ENCODE results near the gene OR9A2.

The OR9A2 gene

DNA sequence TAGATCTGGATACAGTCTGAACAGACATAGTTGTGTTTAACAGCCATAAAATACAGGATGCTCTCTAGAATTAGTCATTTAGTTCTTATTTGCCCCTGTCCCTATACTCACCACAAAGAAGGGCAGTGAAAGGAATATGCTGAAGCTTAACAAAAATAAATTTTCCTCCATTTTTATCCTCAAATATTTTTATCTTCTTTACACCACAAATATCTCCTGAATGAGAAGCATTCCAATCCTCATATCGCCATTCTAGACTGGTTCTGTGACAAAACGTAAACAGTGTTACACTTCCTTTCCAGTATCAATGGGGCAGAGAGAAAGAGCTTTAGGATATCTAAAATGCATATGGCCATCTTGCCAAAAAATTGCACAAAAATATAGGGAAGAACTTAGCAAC lies 1.6 kb downstream of the OR9A2 start:
- no peak overlapping the region for H3K4me3 ChIP-seq (ENCODE audit: low read depth, low read length)
- TF ChIP-seq, protein P1, sequence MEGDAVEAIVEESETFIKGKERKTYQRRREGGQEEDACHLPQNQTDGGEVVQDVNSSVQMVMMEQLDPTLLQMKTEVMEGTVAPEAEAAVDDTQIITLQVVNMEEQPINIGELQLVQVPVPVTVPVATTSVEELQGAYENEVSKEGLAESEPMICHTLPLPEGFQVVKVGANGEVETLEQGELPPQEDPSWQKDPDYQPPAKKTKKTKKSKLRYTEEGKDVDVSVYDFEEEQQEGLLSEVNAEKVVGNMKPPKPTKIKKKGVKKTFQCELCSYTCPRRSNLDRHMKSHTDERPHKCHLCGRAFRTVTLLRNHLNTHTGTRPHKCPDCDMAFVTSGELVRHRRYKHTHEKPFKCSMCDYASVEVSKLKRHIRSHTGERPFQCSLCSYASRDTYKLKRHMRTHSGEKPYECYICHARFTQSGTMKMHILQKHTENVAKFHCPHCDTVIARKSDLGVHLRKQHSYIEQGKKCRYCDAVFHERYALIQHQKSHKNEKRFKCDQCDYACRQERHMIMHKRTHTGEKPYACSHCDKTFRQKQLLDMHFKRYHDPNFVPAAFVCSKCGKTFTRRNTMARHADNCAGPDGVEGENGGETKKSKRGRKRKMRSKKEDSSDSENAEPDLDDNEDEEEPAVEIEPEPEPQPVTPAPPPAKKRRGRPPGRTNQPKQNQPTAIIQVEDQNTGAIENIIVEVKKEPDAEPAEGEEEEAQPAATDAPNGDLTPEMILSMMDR (IDR thresholded peaks at IDR 0.05; ENCODE audit: insufficient read depth, low read depth, low read length, missing control alignments) = no peak
- no peak for DNase-seq (ENCODE audit: low read depth)

DNA sequence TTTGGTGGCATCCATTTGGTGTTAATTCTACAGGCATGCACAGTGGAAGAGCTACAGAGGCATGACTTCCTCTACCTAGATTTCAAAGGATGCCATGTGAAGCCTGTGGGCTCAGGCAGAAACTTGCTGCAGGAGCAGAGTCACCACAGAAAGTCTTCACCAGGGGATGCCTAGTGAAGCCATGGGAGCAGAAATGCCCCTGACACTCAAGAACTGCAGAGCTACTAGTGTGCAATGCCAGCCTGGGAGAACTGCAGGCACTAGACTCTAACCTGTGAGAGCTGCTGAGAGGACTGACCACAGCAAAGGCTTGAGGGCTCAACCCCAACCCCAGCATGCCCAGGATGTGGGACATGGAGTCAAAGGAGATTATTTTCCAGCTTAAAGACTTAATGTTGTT lies 3.9 kb downstream of the OR9A2 start:
- H3K4me3 ChIP-seq (ENCODE audit: low read depth, low read length) = no peak overlapping the region
- no peak for DNase-seq (ENCODE audit: low read depth)
- TF ChIP-seq, protein P1 (IDR thresholded peaks at IDR 0.05; ENCODE audit: insufficient read depth, low read depth, low read length, missing control alignments) = no peak

DNA sequence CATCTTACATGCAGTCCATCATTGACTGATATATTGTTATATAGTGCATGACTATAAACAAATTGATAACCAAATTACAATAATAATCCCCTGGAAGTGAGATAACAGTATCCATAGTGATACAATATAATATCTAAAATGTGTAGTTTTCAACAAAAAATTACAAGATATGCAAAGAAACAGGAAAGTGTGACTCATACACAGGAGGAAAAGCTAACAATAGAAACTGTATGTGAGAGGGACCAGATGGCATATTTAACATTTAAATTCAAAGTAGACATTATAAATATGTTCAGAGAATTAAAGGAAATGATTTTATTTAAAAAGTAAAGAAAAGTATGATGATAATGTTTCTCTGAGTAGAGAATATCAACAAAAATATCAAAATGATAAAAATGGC lies 8.0 kb downstream of the OR9A2 start:
- H3K4me3 ChIP-seq (ENCODE audit: low read depth, low read length) = no peak overlapping the region
- no peak for DNase-seq (ENCODE audit: low read depth)
- TF ChIP-seq, protein P1 (IDR thresholded peaks at IDR 0.05; ENCODE audit: insufficient read depth, low read depth, low read length, missing control alignments) = no peak

DNA sequence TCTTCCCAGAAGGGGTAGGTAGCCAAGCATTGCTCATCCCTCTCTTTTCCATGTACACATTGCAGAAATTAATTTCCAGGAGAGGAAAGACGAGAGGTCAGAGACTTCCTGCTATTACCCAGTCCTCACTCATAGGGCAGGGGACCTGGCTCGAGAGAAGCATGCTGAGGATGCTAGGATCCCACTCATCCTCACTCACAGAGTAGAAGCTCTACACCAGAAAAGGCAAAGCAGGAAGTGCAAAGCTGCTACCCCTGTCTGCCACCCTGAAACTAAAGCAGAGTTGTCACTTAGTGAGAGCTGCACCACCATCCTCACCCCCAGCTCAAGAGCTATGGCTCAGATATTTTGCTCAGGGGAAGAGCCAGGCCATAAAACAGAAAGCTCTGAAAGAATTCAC lies 9.9 kb downstream of the OR9A2 start:
- no peak overlapping the region for H3K4me3 ChIP-seq (ENCODE audit: low read depth, low read length)
- DNase-seq (ENCODE audit: low read depth) = no peak
- TF ChIP-seq, protein P1 (IDR thresholded peaks at IDR 0.05; ENCODE audit: insufficient read depth, low read depth, low read length, missing control alignments) = no peak

DNA sequence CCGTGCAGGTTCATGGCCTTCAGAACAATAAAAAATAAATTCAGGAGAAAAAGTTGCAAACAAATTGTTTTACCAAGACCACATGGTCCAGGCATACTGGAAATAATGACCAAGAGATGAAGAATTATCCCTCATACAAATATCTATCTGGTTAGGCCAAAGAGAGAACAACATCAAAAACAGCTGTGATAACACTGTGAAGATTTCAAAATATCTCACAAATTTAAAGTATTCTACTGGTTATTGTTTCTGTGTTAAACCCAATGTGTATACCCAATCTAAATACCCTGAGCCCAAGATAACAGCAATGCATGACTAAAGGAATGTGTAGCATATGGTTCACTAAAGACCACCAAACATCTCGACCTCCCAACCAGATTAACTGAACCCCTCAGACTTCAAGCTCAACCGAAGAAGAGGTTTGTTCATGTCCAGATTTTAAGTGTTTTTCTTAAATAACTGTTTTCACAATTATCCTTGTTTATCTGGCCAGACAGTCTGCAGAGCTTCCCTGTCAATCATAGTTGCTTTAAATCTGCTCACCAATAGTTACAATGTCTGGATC lies 10.9 kb downstream of the OR9A2 start:
- H3K4me3 ChIP-seq (ENCODE audit: low read depth, low read length) = no peak overlapping the region
- DNase-seq (ENCODE audit: low read depth) = no peak
- TF ChIP-seq, protein P1 (IDR thresholded peaks at IDR 0.05; ENCODE audit: insufficient read depth, low read depth, low read length, missing control alignments) = no peak

DNA sequence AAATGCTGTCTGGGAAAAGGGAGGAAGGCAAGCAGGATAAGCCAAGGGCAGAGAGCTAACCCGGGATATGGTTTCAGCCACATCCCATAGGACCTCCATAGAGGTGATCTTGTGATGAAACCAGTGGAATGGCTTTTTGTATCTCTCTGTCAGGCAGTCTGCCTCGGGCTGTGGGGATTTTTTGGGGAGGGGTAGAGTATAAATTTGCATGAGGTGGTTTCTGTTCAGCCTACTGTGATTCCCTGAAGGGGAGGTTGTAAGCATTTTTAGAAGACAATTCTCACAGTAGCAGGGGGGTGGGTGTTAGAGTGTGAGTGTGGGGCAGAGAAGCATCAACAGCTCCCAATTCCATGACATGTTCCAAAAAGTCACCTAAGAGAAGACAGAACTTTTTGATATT lies 11.8 kb downstream of the OR9A2 start:
- TF ChIP-seq, protein P1 (IDR thresholded peaks at IDR 0.05; ENCODE audit: insufficient read depth, low read depth, low read length, missing control alignments) = no peak
- peak; percentile 21 for DNase-seq (ENCODE audit: low read depth)
- H3K4me3 ChIP-seq (ENCODE audit: low read depth, low read length) = no peak overlapping the region

DNA sequence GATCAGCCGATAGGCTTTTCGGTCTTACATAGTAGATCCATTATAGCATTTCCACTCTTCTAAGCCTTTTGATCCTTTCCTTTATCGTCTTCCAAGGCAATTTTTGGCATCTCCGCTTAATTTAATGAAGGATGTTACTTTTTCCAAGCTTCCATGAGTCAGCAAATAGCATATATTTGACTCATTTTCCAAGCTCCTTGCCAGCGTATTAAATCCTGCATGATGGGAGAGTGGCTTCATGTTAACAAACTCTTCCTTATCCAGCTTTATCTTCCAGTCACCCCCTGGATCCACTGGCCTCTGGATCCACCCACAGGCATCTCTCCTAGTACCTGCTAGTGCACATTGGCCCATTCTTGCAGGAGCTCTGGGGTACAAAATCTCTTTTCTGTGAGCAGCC lies 13.0 kb downstream of the OR9A2 start:
- H3K4me3 ChIP-seq (ENCODE audit: low read depth, low read length) = no peak overlapping the region
- TF ChIP-seq, protein P1 (IDR thresholded peaks at IDR 0.05; ENCODE audit: insufficient read depth, low read depth, low read length, missing control alignments) = no peak
- no peak for DNase-seq (ENCODE audit: low read depth)
